ENCODE results near the gene KIAA2012.
"Not testable (repeated sequence)": the region's sequence is repeated elsewhere in the genome, so short reads cannot be mapped to it uniquely, and the experiment has no call there.

The KIAA2012 gene

DNA sequence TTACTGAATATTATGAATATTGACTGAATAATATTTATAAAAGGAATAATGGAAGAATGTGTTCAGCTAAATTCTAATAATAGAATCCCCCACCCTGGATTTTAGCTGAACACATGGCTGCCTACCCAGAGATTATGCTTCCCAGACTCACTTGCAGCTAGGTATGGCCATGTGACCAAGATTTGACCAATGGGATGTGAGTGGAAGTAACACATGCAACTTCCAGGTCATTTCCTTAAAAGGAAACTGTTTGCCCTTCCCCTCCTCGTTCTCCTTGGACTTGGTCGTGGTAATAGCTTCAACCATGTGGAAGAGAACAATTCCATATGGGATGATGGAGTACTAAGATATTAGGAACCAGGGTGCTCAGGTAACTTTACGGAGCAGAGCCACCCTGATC, 47.8 kb downstream of the KIAA2012 start:
- DNase-seq = no peak

DNA sequence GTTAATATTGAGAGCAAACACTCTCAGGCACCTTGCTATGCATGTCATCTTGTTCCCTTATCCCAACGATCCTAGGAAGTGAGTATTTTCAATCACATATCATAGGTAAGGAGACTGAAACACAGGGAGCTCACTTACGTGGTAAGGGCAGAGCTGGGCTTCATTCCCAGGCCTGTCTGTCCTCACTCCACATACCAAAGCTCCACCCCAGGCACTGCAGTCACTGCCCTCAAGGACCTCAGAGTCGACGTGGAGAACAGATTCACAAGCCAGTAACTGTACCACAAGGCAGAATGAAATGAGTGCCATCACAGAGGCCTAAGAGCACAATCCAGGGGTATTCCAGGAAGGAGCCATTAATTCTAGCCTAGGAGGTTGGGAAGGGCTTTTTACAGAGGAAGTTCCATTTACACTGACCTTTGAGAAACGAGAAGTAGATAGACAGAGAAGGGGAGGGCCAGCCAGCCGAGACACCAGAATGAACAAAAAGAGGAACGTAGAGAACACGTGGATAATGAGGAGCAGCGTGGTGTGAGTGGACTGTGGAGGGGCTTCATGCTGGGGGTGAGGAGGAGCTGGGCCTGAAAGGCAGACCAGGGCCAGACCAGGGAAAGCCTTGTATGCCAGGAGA, 48.6 kb downstream of the KIAA2012 start:
- peak; percentile 11 to 21 for DNase-seq

DNA sequence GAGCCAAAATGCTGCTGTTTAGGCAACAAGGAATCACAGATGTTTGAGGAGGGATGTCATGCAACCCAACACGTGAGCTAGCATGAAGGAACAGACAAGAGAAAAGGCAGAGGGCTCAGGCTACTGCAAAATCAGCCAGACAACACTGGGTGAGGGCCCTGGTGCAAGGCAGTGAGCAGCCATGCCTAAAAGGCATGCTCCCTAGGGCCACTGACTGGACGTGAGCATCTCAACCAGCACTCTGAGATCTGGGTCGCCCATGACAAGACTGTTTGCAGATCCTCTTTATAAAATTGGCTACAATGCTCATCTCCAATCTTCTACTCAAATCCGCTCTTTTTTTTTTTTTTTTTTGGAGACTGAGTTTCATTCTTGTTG, 49.1 kb downstream of the KIAA2012 start:
- DNase-seq = no peak

DNA sequence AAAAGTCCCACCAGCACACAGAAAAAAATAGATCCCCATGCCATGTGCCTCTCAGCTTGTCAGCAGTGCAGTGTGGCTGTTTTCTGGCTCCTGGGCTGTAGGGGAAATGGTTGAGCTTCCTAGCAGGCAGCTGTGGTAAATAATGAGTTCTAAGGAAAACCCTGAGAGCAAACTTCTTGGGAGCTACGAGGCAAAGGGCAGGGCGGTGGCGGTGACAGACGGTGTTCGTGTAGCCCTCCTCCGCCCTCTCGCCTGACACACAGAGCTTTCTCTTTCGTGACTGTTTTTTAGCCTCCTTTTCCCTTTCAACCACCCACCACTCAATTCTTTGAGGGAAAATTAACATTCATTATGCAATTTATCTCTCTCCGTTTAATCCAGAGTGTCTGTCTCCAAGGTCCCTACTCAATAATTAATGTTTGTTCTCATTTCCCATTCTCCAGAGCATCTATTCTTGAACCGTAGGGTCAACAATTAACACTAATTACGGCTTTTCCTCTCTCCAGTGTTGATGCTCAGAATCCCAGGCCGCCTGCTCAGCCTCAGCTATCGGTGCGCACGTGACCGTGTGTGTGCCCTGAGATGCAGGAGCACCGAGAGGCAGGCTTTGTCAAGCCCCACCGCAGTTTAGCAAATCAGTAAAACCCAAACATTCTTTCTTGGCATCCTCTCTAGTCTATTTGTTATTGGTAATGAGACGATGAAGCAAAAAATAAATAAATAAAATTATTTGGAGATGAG, 50.1 kb downstream of the KIAA2012 start:
- peak in 1 of 2 donors; percentile 8 for DNase-seq

DNA sequence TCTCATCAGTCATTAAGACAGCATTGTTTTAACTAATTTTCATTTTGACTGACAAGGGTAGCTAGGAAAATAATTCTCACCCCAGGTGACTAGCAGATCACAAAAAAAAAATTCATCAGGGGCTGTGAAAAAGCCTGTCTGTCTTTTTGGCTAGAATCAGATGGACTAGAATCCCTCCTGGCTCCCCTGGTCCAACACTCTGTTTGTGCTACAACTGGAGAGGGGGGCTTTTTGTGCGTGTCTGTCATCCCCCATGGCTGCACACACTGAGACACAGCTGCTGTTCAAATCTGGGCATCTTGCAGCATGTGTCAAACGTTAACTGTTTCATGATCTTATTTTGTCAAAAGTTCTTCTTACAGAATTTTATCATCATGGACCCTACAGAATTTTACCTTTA, 51.2 kb downstream of the KIAA2012 start:
- DNase-seq = no peak

DNA sequence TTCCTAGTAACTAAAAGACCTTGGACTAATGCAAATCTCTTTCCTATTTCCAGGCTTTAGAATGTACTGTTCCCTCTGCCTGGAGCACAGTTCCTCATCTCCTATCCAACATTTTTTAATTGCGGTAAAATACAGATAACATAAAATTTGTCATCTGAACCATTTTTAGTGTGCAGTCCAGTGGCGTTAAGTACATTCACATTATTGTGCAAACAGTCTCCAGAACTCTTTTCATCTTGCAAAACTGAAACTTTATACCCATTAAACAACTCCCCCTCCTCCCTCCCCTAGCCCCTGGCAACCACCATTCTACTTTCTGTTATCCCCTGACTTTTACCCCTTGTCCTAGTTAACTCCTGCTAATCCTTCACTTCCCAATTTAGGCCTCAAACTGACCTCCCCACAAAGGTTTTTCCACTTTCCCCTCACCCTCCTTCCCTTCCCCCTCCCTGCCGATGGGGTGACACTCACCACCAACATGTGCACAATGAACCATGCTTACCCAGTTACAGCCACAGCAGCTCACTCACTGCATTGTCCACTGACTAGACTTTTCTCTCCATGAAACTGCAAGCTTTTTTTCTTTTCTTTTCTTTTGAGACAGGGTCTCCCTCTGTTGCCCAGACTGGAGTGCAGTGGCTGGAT, 54.8 kb downstream of the KIAA2012 start:
- no peak for DNase-seq

DNA sequence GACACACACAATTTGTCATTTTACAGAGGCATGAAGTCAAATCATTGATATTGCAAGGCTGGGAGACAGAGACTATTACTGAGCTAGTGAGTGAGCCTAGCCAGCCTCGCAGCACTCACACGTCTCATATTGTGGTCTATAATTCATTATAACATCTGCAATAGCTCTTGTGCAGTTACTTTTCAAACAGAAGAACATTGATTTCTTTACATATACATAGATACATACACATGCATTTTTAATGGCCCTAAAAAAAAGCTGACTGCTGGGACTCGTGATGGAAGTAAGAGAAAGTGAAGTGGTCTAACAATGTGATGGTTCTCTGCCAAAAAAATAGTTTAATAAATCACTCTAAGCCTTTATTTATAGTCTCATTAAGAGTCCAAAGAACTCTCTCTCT, 56.8 kb downstream of the KIAA2012 start:
- DNase-seq = no peak

DNA sequence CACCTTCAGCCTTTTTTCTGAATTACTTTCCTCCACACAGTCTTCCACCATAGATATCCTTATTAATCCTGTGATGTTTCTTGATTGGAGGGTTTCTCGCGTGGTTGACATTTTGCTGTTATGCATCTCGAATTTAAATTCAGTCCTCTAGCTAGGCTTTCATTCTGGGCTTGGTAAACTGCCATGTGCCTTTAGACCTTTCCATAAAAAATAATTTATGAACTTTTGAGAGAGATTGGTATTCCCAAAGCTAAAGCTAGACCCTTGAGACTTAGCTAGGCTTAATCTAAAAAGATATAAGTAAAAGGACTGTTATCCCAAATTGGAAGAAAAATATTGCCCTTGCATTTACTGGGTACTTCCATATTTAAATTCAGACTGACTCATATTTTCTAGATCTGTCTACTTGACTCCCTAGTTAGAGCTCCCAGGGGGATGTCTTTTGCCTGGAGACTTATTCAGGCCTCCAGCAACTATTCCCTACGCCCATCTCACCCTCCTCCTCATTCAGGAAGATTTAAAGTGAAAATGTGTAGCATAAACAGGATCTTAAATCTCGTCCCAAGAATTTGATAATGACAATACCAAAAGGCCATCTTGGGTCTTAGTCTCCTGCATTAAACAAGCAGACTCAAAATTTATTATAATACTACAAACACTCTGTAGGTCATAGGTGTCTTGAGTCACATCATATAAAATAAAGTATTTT, 60.3 kb downstream of the KIAA2012 start:
- DNase-seq = no peak

DNA sequence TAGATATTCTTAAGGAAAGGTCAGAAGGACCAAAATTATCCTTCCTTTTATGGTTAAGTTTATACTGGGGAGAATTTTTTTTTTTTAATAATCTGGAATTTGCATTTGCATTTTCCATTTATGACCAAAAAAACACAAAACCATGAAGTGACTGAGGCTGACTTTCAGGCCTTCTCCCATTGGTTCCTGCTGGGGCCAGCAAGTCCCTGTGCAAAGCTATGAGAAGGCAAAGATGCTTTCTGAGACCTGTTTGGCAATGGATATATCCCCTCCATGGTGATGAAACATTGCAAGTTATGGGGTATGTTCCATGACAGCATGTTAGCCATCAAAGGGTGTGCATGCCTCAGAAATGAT, 60.8 kb downstream of the KIAA2012 start:
- no peak for DNase-seq

DNA sequence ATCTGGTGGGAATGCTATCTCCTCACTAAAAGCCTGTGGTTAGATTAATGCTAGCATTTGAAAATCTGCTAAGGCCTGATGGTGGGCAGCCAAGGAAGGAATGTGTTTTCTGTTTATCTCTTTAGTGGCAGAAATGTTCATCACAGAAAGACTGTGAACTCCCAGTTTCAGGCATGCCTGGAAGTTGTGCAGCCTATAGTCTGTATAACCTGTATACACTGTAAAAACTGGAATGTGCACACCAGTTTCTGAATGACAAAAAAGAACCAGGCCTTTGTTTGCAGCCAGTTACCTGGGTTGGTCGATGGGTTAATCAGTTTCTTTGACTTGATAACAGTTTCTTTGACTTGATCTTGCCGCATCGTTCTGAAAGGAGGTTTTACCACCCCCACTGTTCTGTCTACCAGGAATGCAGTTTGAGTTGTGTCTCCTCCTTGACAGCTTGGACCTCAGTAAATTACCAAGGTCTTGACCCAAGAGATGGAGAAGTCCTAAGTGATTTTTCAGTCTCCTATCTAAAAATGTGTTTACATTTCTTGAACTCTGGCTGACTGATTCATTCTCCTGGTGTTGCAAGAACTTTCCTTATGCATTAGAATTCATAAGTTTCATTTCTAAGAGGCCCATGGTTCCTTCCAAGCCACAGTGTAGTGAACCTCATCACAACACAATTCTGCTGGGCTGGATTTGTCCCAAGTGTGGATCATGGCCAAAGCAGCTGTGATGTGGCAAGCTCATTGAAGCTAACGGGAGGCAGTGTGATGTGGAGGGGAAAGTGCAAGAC, 62.2 kb downstream of the KIAA2012 start:
- peak in 1 of 2 donors; percentile 10 for DNase-seq

DNA sequence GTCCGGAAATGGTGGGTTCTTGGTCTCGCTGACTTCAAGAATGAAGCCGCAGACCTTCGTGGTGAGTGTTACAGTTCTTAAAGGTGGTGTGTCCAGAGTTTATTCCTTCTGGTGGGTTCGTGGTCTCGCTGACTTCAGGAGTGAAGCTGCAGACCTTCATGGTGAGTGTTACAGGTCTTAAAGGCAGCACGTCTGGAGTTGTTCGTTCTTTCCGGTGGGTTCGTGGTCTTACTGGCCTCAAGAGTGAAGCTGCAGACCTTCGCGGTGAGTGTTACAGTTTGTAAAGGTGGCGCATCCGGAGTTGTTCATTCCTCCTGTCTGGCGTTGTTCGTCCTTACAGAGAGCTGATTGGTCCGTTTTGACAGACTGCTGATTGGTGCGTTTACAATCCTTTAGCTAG, 63.0 kb downstream of the KIAA2012 start:
- not testable (repeated sequence) for DNase-seq

DNA sequence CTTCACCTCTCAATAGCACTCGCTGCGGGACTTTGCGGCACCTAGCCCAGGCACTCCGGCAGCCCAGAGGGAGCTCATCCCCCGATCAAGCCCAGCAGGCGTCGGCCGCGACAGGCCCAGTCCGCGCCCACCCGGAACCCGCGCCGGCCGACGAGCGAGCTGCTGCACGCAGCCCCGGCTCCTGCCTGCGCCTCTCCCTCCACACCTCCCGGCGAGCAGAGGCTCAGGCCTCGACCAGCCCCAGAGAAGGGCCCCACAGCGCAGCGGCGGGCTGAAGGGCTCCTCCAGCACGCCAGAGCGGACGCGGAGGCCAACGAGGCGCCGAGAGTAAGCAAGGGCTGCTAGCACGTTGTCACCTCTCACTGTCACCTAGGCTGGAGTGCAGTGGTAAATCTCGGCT, 63.5 kb downstream of the KIAA2012 start:
- DNase-seq = no peak

DNA sequence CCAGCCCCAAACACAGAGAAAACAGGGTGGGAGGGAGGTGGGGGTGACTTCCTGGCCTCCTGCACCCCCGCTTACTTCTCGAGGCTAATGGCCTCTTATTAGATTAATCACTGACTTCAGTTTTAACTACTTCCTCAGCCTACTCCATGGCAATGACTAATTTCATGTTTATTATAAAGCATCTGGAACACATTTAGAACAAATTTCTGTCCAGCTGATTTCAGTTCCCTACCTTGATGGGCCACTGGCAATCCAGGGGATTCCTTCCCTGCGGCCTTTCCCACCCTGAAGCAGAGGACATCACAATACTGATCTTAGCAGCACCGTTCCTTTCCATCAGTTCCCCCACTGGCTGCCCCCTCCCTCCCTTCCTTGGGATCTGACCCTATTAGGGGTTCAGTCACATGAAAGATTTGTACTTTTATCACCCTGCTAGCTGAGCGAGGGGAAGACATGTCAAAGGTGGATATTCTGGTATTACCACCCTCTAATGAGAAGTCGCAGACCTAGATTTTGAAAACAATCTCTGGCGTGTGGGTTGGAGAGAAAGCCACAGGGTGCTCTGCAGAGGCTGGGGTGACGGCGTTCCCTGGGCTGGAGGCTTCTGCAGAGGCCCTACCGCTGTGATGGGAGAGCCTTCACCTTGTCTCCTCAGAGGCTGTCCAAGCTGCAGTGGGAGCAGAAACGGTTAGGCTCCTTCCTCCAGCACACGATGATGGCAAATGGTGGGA, 67.6 kb downstream of the KIAA2012 start:
- DNase-seq = no peak

DNA sequence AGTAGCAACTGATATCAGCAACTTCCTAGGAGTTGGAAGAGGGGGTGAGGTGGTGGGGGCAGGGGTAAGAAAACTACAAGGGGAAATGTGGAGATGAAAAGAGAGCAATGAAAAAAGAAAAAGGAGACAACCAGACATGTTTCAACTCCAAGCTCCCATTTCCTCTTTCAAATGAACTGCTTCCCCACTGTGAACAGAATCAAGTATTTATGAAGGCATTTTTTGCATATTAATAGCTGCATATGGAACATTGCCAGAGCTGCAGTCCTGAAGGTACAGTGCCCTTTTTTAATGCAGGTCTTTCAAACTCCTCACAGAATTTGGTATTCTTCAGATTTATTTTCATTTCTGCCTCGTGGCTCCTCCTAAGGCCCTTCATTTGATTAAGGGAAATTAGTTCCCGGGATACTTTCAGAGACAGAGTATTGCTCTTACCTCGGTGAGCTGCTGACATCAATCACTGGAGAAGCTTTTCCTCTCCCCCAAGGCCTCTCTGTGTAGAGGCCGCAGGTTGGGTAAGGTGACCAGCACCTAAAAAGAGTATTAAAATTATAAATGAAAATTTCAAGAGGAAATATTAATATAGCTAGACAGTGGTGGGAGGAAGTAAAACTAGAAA, 68.4 kb downstream of the KIAA2012 start:
- no peak for DNase-seq

DNA sequence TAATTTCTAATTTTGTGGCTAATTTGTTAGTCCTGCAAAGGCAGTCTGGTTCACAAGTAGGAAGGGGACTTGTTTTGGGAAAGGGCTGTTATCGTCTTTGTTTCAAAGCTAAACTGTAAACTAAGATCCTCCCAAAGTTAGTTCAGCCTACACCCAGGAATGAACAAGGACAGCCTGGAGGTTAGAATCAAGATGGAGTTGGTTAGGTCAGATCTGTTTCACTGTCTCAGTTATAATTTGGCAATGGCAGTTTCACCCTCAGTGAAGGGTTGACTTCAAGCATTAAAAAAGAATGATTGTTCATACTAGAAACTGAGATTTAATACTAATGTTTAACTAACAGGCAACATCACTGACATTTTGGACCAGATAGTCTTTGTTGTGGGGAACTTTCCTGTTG, 69.5 kb downstream of the KIAA2012 start:
- no peak for DNase-seq

DNA sequence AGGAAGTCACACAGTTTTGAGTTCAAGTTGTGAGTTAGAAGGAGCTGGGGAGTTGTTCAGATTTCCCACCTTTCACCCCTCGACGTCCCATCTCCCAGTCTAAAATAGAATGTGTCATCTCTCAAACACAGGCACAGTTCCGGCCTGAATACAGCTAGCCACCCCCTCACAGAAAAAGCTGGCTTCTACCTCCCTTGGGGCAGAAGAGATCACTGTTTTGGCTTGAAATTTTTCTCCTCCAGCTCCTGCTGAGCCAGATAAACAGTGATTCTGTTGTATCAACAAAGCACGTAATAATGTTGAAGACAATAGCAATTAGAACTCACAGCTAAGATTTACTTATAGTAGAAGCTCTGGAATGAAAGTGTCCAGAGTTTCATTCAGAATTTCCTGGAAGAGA, 74.7 kb downstream of the KIAA2012 start:
- DNase-seq = no peak

DNA sequence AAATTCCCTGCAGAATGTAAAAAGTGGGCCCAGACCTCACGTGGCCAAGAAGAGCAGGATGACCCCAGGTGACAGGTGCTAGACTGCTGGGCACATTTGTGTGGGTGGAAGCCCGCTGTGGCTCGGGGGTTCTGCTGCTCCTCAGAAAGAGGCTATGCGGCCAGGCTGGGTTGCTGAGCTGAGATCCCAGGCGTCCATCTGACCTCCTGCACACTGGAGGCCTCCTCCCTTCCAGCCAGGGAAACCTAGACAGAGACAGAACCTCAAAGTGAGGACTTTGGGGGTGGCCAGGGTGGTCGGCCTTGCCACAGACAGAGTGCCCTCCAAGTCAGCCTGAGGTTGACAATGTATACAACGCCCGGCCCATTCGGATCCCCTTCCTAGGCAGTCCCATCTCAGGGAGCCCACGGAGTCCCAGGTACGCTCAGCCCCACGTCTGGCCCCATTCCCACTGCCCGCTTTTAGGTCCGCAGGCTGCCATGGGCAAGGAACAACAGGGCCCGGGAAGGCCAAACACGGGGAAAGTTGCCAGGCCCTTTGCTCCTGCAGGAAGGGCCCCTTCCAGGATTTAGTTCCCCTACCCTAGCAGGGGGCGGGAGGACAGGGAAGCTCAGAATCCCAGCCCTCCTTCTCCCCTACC, 75.6 kb downstream of the KIAA2012 start:
- DNase-seq = no peak

DNA sequence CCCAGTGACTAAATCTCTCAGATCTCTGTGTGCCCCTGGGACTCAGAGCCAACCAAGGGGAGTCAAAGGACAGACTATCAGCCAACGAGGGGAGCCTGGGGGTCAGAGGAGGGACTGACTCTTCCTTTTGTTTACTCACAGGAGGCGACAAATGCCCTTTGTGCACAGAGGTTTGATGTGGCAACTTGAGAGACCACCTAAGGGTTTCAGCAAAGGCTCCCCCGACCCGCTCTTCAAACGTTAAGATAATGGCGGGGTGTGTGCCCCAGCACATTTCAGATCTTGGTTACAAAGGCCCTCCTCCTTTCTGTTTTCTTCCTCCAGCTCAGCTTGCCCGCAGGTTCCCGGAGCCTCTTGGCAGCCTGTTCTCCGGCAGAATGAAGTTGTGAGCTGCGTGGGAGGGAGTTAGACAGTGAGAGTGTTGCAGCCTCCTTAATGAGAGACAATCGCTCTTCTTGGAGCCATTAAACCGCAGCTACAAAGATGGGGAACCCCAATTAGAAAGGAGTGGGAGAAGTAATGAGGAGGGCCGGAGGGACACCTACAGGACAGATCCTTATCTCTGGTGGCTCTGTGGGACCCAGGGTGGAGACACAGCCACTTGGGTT, 76.2 kb downstream of the KIAA2012 start:
- DNase-seq = peak; percentile 6 to 33

DNA sequence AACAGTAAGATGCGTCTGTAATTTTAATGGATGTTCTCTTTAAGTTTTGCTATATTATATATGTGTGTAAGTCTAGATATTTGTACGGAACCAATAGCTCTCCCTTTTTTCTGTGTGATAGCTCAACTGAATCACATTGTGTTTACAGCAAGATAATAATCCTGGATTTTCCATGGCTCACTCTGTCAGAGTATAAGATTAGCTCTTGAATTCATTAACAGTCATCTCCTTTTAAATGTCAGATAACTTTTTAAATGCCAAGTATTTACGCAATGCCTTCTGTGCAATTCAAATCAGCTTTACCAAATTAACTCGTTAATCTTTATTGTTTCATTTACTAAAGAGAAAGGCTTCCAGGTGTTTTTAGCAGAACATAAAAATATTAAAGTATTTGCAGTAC, 76.9 kb downstream of the KIAA2012 start:
- DNase-seq = no peak

DNA sequence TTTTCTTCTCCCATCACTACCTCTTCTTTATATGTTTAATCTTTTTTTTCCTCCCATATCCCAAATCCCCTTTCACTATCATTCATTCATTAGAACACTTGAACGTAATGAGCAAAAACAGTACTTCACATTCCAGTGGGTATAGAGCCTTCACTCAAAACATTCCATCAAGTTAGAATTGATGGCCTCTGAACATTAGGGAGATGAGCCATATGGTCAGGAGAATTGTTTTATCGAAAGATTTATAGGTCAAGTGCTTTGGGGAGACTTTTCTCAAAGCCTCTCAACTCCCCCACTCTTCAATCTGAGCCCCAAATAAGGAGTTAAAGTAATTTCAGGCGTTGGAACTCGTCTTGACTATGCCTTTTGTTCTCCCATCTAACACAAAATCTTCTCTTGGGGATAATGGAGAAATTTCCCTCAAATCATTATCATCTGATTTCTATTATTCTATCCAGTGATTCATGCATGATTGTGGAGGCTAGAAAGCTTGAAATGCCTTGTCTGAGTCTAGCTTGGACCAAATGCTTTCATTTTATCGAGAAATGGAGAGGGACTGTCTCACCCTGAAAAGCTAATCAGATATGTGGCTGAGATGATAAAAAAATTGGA, 79.2 kb downstream of the KIAA2012 start:
- no peak for DNase-seq
